WTC11 (cell line): ENCODE data around the gene STK32A. TPM values are rescaled to one million over a fixed set of nuclear protein-coding genes. Genes with fewer than 3 reads are reported as not detected.

Source experiments
- ATAC-seq: fragments of 200-7000 bp; cut with Tn5 transposase; 2 replicates; pipeline ENCODE4 v1.10.0; 2021; ENCODE audit warnings: mild to moderate bottlenecking, moderate library complexity
- CTCF ChIA-PET: fragments of 300-600 bp; sonication (Branson Sonifier 250); formaldehyde crosslinking; loops from one replicate; lab custom pipeline; 2021; ENCODE audit warnings: antibody characterized with exemption; lab: Charles Lee
- POLR2A ChIA-PET: fragments of 350-600 bp; sonication (Branson Sonifier 250); formaldehyde crosslinking; loops from one replicate; lab custom pipeline; 2021; ENCODE audit warnings: antibody characterized with exemption; lab: Charles Lee
- DNase-seq: peaks from one replicate; pipeline ENCODE4 v3.0.0; 2021; ENCODE audit warnings: low spot score
- H3K27ac Mint-ChIP-seq: 2 replicates; pipeline ENCODE4 v1.8.0; 2021; ENCODE audit warnings: mixed read lengths
- H3K27me3 Mint-ChIP-seq: 2 replicates; pipeline ENCODE4 v1.8.0; 2021; ENCODE audit warnings: low read depth, mild to moderate bottlenecking, moderate library complexity, mixed read lengths
- H3K36me3 Mint-ChIP-seq: 2 replicates; pipeline ENCODE4 v1.8.0; 2021; ENCODE audit warnings: mixed read lengths
- H3K4me1 Mint-ChIP-seq: 2 replicates; pipeline ENCODE4 v1.8.0; 2022; ENCODE audit warnings: mixed read lengths
- H3K4me3 Mint-ChIP-seq: 2 replicates; pipeline ENCODE4 v1.8.0; 2021; ENCODE audit warnings: mild to moderate bottlenecking, moderate library complexity, mixed read lengths
- H3K9me3 Mint-ChIP-seq: 2 replicates; pipeline ENCODE4 v1.8.0; 2021; ENCODE audit warnings: mixed read lengths
- ATF1 ChIP-seq: sonication (generic); formaldehyde crosslinking; IDR thresholded peaks from 2 replicates; pipeline ENCODE4 v1.8.1; 2023; ENCODE audit warnings: mild to moderate bottlenecking, moderate library complexity, missing genetic modification reagents
- CREM ChIP-seq: sonication (generic); formaldehyde crosslinking; IDR thresholded peaks from 2 replicates; pipeline ENCODE4 v1.8.1; 2022; ENCODE audit warnings: mild to moderate bottlenecking, missing genetic modification reagents, moderate library complexity
- JAZF1 ChIP-seq: fragments of 250-450 bp; sonication (Bioruptor Pico); IDR thresholded peaks from 2 replicates; pipeline ENCODE4 v1.9.0; 2021; ENCODE audit warnings: moderate library complexity, mild to moderate bottlenecking, inconsistent platforms
- MXD4 ChIP-seq: fragments of 250-450 bp; sonication (Bioruptor Pico); IDR thresholded peaks from 2 replicates; pipeline ENCODE4 v1.8.0; 2021; ENCODE audit warnings: mild to moderate bottlenecking, moderate library complexity, borderline replicate concordance
- SOX15 ChIP-seq: fragments of 250-450 bp; sonication (Bioruptor Pico); IDR thresholded peaks from 2 replicates; pipeline ENCODE4 v1.9.0; 2021; ENCODE audit warnings: mild to moderate bottlenecking
- SP1 ChIP-seq: sonication (generic); formaldehyde crosslinking; conservative IDR thresholded peaks from 2 replicates; pipeline ENCODE4 v1.8.1; 2022; ENCODE audit warnings: missing genetic modification reagents
- TP53 ChIP-seq: sonication (generic); formaldehyde crosslinking; IDR thresholded peaks from 2 replicates; pipeline ENCODE4 v1.8.1; 2023; ENCODE audit warnings: mild to moderate bottlenecking, missing genetic modification reagents
- ZBTB21 ChIP-seq: sonication (generic); formaldehyde crosslinking; IDR thresholded peaks from 2 replicates; pipeline ENCODE4 v1.8.1; 2023; ENCODE audit warnings: mild to moderate bottlenecking, missing genetic modification reagents, borderline replicate concordance
- ZNF232 ChIP-seq: sonication (generic); formaldehyde crosslinking; IDR thresholded peaks from 2 replicates; pipeline ENCODE4 v1.8.0; 2022; ENCODE audit warnings: mild to moderate bottlenecking, missing genetic modification reagents
- ZNF396 ChIP-seq: fragments of 250-450 bp; sonication (Bioruptor Pico); IDR thresholded peaks from 2 replicates; pipeline ENCODE4 v1.8.0; 2021; ENCODE audit warnings: mild to moderate bottlenecking, moderate library complexity, borderline replicate concordance
- total RNA-seq: library from RNA; stranded (reverse); gene quantifications from 3 replicates; pipeline ENCODE4 v1.2.3, GENCODE V29; 2021
- TF ChIP-seq, protein P1 (sequence below): fragments of 250-450 bp; sonication (Bioruptor Pico); IDR thresholded peaks from 2 replicates; pipeline ENCODE4 v1.9.0; 2021; ENCODE audit warnings: mild to moderate bottlenecking
- TF ChIP-seq, protein P2 (sequence below): sonication (generic); formaldehyde crosslinking; conservative IDR thresholded peaks from 2 replicates; pipeline ENCODE4 v1.8.1; 2022; ENCODE audit warnings: mild to moderate bottlenecking, missing genetic modification reagents
- TF ChIP-seq, protein P3 (sequence below): fragments of 200-600 bp; IDR thresholded peaks from 2 replicates; pipeline ENCODE4 v1.8.0; 2022; ENCODE audit warnings: antibody characterized with exemption
- TF ChIP-seq, protein P4 (sequence below): sonication (generic); formaldehyde crosslinking; IDR thresholded peaks from 2 replicates; pipeline ENCODE4 v1.8.1; 2023; ENCODE audit warnings: mild to moderate bottlenecking, missing genetic modification reagents, moderate library complexity
- TF ChIP-seq, protein P5 (sequence below): sonication (generic); formaldehyde crosslinking; IDR thresholded peaks from 2 replicates; pipeline ENCODE4 v1.8.1; 2022; ENCODE audit warnings: missing genetic modification reagents, borderline replicate concordance
- TF ChIP-seq, protein P6 (sequence below): sonication (generic); formaldehyde crosslinking; IDR thresholded peaks from 2 replicates; pipeline ENCODE4 v1.8.1; 2022; ENCODE audit warnings: low read depth, missing genetic modification reagents, borderline replicate concordance

Gene STK32A
- total RNA-seq, 1 experiment from 2014 or later, result 1.7 TPM

- H3K4me1 Mint-ChIP-seq, result peaks cover 43% of the 10 kb centered on the region
- H3K36me3 Mint-ChIP-seq, result no peaks in the 10 kb centered on the region
- H3K27me3 Mint-ChIP-seq, result no peaks in the 10 kb centered on the region
- CTCF ChIA-PET, result interaction anchor here (2.0 kb wide), 1 partner anchor 656 kb away, joined by 45 read pairs; no protein-coding TSS in a partner anchor
- POLR2A ChIA-PET, result no interaction called here
- no peak for TF ChIP-seq ZNF232 (CRISPR knock-in tag)
- TF ChIP-seq, protein P1, sequence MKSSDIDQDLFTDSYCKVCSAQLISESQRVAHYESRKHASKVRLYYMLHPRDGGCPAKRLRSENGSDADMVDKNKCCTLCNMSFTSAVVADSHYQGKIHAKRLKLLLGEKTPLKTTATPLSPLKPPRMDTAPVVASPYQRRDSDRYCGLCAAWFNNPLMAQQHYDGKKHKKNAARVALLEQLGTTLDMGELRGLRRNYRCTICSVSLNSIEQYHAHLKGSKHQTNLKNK (CRISPR knock-in tag), result no peak
- TF ChIP-seq MXD4 (CRISPR knock-in tag), result no peak
- TF ChIP-seq SOX15 (CRISPR knock-in tag), result no peak
- no peak for TF ChIP-seq TP53 (CRISPR knock-in tag)
- TF ChIP-seq, protein P2, sequence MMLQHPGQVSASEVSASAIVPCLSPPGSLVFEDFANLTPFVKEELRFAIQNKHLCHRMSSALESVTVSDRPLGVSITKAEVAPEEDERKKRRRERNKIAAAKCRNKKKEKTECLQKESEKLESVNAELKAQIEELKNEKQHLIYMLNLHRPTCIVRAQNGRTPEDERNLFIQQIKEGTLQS, result no peak
- no peak for TF ChIP-seq ZNF396 (CRISPR knock-in tag)
- TF ChIP-seq, protein P3, sequence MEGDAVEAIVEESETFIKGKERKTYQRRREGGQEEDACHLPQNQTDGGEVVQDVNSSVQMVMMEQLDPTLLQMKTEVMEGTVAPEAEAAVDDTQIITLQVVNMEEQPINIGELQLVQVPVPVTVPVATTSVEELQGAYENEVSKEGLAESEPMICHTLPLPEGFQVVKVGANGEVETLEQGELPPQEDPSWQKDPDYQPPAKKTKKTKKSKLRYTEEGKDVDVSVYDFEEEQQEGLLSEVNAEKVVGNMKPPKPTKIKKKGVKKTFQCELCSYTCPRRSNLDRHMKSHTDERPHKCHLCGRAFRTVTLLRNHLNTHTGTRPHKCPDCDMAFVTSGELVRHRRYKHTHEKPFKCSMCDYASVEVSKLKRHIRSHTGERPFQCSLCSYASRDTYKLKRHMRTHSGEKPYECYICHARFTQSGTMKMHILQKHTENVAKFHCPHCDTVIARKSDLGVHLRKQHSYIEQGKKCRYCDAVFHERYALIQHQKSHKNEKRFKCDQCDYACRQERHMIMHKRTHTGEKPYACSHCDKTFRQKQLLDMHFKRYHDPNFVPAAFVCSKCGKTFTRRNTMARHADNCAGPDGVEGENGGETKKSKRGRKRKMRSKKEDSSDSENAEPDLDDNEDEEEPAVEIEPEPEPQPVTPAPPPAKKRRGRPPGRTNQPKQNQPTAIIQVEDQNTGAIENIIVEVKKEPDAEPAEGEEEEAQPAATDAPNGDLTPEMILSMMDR, result no peak
- no peak overlapping the region for H3K27ac Mint-ChIP-seq
- no peak for DNase-seq
- no peak overlapping the region for H3K4me3 Mint-ChIP-seq
- no peaks in the 10 kb centered on the region; the same call in 1 of the 2 replicates for H3K9me3 Mint-ChIP-seq
- ATAC-seq, result no peak
These were observed 44.5 kb upstream of the STK32A start for GRCh38 chr5:147190331-147190730.

DNA sequence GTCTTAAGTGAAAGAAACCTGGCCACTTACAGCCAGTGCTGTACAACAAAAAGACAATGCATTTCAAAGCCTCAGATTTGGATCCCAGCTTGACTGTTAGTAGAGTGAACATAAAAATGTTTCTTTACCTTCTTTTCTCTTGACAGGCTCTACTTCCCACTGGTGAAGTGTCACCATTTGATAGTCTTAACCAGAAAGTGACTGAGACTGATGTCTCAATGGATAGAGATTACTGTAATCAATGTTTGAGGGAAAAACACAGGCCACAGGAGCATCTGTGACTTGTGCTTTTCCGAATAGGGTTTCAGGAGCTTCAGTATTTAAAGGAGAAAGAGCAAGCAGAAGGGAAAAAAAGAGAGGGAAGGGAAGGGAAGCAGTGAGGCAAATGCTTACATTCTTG, 41.7 kb upstream of the STK32A start:
- Mint-ChIP-seq H3K27ac (peak overlapping the region; percentile 43), H3K9me3 (no peaks in the 10 kb centered on the region), H3K36me3 (no peaks in the 10 kb centered on the region), H3K27me3 (no peaks in the 10 kb centered on the region), H3K4me3 (no peak overlapping the region), H3K4me1 (peaks cover 43% of the 10 kb centered on the region)
- TF ChIP-seq, protein P4, sequence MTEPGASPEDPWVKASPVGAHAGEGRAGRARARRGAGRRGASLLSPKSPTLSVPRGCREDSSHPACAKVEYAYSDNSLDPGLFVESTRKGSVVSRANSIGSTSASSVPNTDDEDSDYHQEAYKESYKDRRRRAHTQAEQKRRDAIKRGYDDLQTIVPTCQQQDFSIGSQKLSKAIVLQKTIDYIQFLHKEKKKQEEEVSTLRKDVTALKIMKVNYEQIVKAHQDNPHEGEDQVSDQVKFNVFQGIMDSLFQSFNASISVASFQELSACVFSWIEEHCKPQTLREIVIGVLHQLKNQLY, result no peak
- TF ChIP-seq ATF1 (CRISPR knock-in tag) (no peak), JAZF1 (CRISPR knock-in tag) (no peak), ZNF396 (CRISPR knock-in tag) (no peak), MXD4 (CRISPR knock-in tag) (no peak), ZBTB21 (no peak), CREM (no peak), SP1 (CRISPR knock-in tag) (no peak)
- TF ChIP-seq, protein P5, sequence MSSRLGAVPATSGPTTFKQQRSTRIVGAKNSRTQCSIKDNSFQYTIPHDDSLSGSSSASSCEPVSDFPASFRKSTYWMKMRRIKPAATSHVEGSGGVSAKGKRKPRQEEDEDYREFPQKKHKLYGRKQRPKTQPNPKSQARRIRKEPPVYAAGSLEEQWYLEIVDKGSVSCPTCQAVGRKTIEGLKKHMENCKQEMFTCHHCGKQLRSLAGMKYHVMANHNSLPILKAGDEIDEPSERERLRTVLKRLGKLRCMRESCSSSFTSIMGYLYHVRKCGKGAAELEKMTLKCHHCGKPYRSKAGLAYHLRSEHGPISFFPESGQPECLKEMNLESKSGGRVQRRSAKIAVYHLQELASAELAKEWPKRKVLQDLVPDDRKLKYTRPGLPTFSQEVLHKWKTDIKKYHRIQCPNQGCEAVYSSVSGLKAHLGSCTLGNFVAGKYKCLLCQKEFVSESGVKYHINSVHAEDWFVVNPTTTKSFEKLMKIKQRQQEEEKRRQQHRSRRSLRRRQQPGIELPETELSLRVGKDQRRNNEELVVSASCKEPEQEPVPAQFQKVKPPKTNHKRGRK (CRISPR knock-in tag), result no peak
- TF ChIP-seq, protein P2, result no peak
- TF ChIP-seq, protein P3, result no peak
- TF ChIP-seq, protein P6, sequence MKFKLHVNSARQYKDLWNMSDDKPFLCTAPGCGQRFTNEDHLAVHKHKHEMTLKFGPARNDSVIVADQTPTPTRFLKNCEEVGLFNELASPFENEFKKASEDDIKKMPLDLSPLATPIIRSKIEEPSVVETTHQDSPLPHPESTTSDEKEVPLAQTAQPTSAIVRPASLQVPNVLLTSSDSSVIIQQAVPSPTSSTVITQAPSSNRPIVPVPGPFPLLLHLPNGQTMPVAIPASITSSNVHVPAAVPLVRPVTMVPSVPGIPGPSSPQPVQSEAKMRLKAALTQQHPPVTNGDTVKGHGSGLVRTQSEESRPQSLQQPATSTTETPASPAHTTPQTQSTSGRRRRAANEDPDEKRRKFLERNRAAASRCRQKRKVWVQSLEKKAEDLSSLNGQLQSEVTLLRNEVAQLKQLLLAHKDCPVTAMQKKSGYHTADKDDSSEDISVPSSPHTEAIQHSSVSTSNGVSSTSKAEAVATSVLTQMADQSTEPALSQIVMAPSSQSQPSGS (CRISPR knock-in tag), result no peak
- DNase-seq (no peak), ATAC-seq (no peak; the same call in 1 of the 2 replicates)
- ChIA-PET CTCF (interaction anchor here (1.4 to 3.2 kb wide), 2 partner anchors 177 to 660 kb away, joined by 9 to 10 read pairs; no protein-coding TSS in a partner anchor), POLR2A (no interaction called here)
